Measurements from ENCODE around the gene CCNI2.

CCNI2 gene

DNA sequence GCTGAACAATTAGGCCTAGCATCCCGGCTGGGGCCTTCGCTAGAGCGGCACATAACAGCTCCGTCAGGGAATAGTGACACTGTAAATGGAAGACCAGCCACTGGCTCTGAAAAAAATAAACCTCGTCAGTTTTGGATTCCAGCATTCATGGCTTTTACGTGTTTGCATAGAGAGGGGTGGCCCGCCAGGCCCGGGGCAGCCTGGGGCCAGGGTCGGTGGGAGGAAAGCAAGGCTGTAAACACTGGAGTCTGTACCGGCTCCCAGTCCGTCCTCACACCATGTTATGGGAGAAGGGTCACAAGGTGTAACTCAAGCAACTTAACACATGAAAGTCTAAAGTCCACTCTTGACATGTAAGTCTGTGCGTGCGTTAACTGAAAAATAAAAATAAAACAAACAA lies 11.2 kb downstream of the CCNI2 start:
- Histone ChIP-seq H3K4me3 (ENCODE audit: low read length) (no peak overlapping the region), H3K9ac (ENCODE audit: low read length) (no peak overlapping the region), H3K9me3 (replicated peaks; ENCODE audit: insufficient read depth, low read length) (no peaks in the 10 kb centered on the region), H3F3A (ENCODE audit: insufficient read depth, low read length) (no peaks in the 10 kb centered on the region), H3K27ac (ENCODE audit: low read length) (no peak overlapping the region), H4K20me1 (ENCODE audit: insufficient read depth, low read length) (no peaks in the 10 kb centered on the region), H2AFZ (ENCODE audit: low read length) (no peak overlapping the region), H3K36me3 (replicated peaks; ENCODE audit: insufficient read depth, low read length) (no peaks in the 10 kb centered on the region), H3K4me2 (ENCODE audit: low read depth, low read length) (no peak overlapping the region), H3K9me2 (replicated peaks; ENCODE audit: insufficient read depth, low read length) (no peaks in the 10 kb centered on the region), H3K27me3 (replicated peaks; ENCODE audit: insufficient read depth, low read length) (no peaks in the 10 kb centered on the region), H3K4me1 (ENCODE audit: low read length) (no peaks in the 10 kb centered on the region), H3K79me2 (ENCODE audit: low read length) (no peaks in the 10 kb centered on the region)
- no peak for DNase-seq
- no peak for TF ChIP-seq EZH2 (optimal IDR thresholded peaks at IDR 0.05; ENCODE audit: low read depth, low read length)
- no peak for TF ChIP-seq EZH2phosphoT487 (IDR thresholded peaks at IDR 0.05; ENCODE audit: low read length)
- TF ChIP-seq, protein P1, sequence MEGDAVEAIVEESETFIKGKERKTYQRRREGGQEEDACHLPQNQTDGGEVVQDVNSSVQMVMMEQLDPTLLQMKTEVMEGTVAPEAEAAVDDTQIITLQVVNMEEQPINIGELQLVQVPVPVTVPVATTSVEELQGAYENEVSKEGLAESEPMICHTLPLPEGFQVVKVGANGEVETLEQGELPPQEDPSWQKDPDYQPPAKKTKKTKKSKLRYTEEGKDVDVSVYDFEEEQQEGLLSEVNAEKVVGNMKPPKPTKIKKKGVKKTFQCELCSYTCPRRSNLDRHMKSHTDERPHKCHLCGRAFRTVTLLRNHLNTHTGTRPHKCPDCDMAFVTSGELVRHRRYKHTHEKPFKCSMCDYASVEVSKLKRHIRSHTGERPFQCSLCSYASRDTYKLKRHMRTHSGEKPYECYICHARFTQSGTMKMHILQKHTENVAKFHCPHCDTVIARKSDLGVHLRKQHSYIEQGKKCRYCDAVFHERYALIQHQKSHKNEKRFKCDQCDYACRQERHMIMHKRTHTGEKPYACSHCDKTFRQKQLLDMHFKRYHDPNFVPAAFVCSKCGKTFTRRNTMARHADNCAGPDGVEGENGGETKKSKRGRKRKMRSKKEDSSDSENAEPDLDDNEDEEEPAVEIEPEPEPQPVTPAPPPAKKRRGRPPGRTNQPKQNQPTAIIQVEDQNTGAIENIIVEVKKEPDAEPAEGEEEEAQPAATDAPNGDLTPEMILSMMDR (IDR thresholded peaks at IDR 0.05; ENCODE audit: low read length) = no peak

DNA sequence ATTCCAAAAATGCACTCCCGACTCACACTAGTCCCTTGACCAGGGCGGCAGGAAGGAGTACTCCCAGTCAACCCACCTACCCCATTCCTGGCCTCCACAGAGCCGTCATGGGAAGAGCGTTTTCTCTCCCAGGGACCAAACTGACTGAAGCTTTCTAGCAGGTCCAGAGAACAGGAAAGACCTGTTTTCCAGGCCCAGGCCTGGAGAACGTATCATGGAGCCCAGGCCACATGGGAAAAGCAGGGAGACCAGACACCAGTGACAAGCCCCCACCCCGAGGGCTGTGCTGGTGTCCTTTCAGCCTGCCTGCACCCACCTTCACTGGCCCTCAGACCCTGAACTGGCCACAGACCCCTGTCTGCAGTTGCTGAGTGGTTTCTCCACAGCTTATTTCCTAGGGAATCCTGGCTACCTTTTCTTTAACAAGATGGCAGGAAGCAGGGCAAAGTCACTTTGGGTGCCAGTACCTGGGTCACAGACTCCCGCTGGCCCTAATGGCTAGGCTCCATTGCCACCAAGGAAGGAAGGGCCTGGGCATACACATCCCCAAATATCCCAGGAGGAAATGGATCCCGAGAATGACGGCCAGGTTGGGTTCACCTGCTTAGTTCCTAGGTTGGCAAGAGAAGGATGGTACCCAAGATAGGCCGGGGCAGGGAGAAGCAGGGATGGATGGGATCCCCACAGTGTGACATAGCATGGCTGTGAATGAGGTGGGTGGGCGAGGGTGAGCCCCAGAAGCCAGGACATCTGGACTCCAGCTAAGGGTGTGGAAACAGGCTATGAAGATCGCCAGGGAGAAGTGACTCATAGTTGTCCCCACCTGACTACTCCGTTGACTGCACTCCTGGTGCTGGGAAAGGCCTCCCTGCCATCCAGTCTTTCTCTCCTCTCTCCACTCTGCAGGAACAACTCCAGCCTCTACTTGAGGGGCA lies 12.2 kb downstream of the CCNI2 start:
- Histone ChIP-seq H3F3A (ENCODE audit: insufficient read depth, low read length) (no peaks in the 10 kb centered on the region), H3K4me3 (ENCODE audit: low read length) (no peak overlapping the region), H3K9ac (ENCODE audit: low read length) (no peak overlapping the region), H3K27ac (ENCODE audit: low read length) (no peak overlapping the region), H3K9me2 (replicated peaks; ENCODE audit: insufficient read depth, low read length) (no peaks in the 10 kb centered on the region), H3K9me3 (replicated peaks; ENCODE audit: insufficient read depth, low read length) (no peaks in the 10 kb centered on the region), H3K4me1 (ENCODE audit: low read length) (no peaks in the 10 kb centered on the region), H3K27me3 (replicated peaks; ENCODE audit: insufficient read depth, low read length) (no peaks in the 10 kb centered on the region), H3K4me2 (ENCODE audit: low read depth, low read length) (no peak overlapping the region), H3K79me2 (ENCODE audit: low read length) (no peaks in the 10 kb centered on the region), H3K36me3 (replicated peaks; ENCODE audit: insufficient read depth, low read length) (no peaks in the 10 kb centered on the region), H2AFZ (ENCODE audit: low read length) (no peak overlapping the region), H4K20me1 (ENCODE audit: insufficient read depth, low read length) (no peaks in the 10 kb centered on the region)
- TF ChIP-seq EZH2phosphoT487 (IDR thresholded peaks at IDR 0.05; ENCODE audit: low read length) (no peak), EZH2 (optimal IDR thresholded peaks at IDR 0.05; ENCODE audit: low read depth, low read length) (no peak)
- TF ChIP-seq, protein P1 (IDR thresholded peaks at IDR 0.05; ENCODE audit: low read length) = no peak
- no peak for DNase-seq

DNA sequence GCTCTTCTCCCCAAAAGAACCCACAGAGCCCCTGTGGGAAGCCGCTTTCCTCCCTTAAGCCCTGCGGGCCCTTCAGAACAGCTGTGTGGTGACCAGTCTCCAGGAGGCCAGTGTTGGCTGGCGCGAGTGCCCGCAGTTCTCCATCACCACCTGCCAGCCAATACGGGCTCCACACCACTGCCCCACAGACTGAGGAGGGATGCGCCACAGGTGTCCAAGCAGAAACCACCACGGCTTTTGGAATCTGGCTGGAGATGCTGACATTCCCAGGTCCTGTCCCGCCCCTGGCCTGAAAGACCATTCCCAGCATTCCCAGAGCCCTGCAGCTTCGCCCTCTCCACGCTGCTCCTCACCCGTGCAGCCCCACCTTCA lies 12.8 kb downstream of the CCNI2 start:
- no peaks in the 10 kb centered on the region for H3K79me2 ChIP-seq (ENCODE audit: low read length)
- no peak overlapping the region for H2AFZ ChIP-seq (ENCODE audit: low read length)
- H4K20me1 ChIP-seq (ENCODE audit: insufficient read depth, low read length) = no peaks in the 10 kb centered on the region
- H3K9me2 ChIP-seq (replicated peaks; ENCODE audit: insufficient read depth, low read length) = no peaks in the 10 kb centered on the region
- no peaks in the 10 kb centered on the region for H3K9me3 ChIP-seq (replicated peaks; ENCODE audit: insufficient read depth, low read length)
- no peak overlapping the region for H3K4me2 ChIP-seq (ENCODE audit: low read depth, low read length)
- no peak overlapping the region for H3K27ac ChIP-seq (ENCODE audit: low read length)
- H3K4me1 ChIP-seq (ENCODE audit: low read length) = no peaks in the 10 kb centered on the region
- no peak for TF ChIP-seq EZH2phosphoT487 (IDR thresholded peaks at IDR 0.05; ENCODE audit: low read length)
- no peak overlapping the region for H3K9ac ChIP-seq (ENCODE audit: low read length)
- H3K27me3 ChIP-seq (replicated peaks; ENCODE audit: insufficient read depth, low read length) = no peaks in the 10 kb centered on the region
- DNase-seq = no peak
- no peak overlapping the region for H3K4me3 ChIP-seq (ENCODE audit: low read length)
- H3K36me3 ChIP-seq (replicated peaks; ENCODE audit: insufficient read depth, low read length) = no peaks in the 10 kb centered on the region
- H3F3A ChIP-seq (ENCODE audit: insufficient read depth, low read length) = no peaks in the 10 kb centered on the region
